OCI-LY1 (cell line): Measurements from ENCODE around the gene STK17B.
A peak's percentile ranks its signal among the peaks of the same experiment; 100 is the strongest.

ENCODE experiments used
- H2AFZ ChIP-seq: fragments of 200-600 bp; sonication (generic), shearing (Covaris generic); 2 replicates; pipeline ENCODE4 v1.6.0; 2014; ENCODE audit warnings: antibody characterized with exemption, mild to moderate bottlenecking, low read length
- H3F3A ChIP-seq: fragments of 200-600 bp; sonication (generic), shearing (Covaris generic); 2 replicates; pipeline ENCODE4 v1.6.0; 2014; ENCODE audit warnings: mild to moderate bottlenecking, antibody characterized with exemption, low read length, moderate library complexity; ENCODE audit not compliant: insufficient read depth
- H3K27ac ChIP-seq: fragments of 200-600 bp; sonication (generic); 2 replicates; pipeline ENCODE4 v1.5.1; 2014; ENCODE audit warnings: low read length, mixed run types, mild to moderate bottlenecking, low read depth; ENCODE audit not compliant: poor library complexity, severe bottlenecking
- H3K27me3 ChIP-seq: fragments of 200-600 bp; sonication (generic); 2 replicates; pipeline ENCODE4 v1.6.0; 2014; ENCODE audit warnings: antibody characterized with exemption, mild to moderate bottlenecking, low read length, moderate library complexity; ENCODE audit not compliant: insufficient read depth
- H3K36me3 ChIP-seq: fragments of 200-600 bp; sonication (generic); 2 replicates; pipeline ENCODE4 v1.6.1; 2014; ENCODE audit warnings: mild to moderate bottlenecking, antibody characterized with exemption, low read length, moderate library complexity, mixed read lengths; ENCODE audit not compliant: insufficient read depth
- H3K4me1 ChIP-seq: fragments of 200-600 bp; sonication (generic); 2 replicates; pipeline ENCODE4 v1.5.1; 2014; ENCODE audit warnings: mild to moderate bottlenecking, low read length, moderate library complexity; ENCODE audit not compliant: insufficient read depth, severe bottlenecking
- H3K4me2 ChIP-seq: fragments of 200-600 bp; sonication (generic), shearing (Covaris generic); 2 replicates; pipeline ENCODE4 v1.6.1; 2014; ENCODE audit warnings: low read length
- H3K4me3 ChIP-seq: fragments of 200-600 bp; sonication (generic); 2 replicates; pipeline ENCODE4 v1.5.1; 2014; ENCODE audit warnings: low read length, low read depth, mild to moderate bottlenecking, mixed read lengths; ENCODE audit not compliant: poor library complexity, severe bottlenecking
- H3K79me2 ChIP-seq: fragments of 200-600 bp; shearing (Covaris generic); 2 replicates; pipeline ENCODE4 v1.6.1; 2016; ENCODE audit warnings: mixed run types, low read length, mixed read lengths; ENCODE audit not compliant: insufficient read depth
- H3K9ac ChIP-seq: fragments of 200-600 bp; sonication (generic), shearing (Covaris generic); 2 replicates; pipeline ENCODE4 v1.6.1; 2014; ENCODE audit warnings: mild to moderate bottlenecking, low read length, mixed read lengths
- H3K9me2 ChIP-seq: fragments of 200-600 bp; sonication (generic), shearing (Covaris generic); 2 replicates; pipeline ENCODE4 v1.6.1; 2014; ENCODE audit warnings: low read depth, mild to moderate bottlenecking, low read length, mixed read lengths
- H3K9me3 ChIP-seq: fragments of 200-600 bp; shearing (Covaris generic); 2 replicates; pipeline ENCODE4 v1.6.1; 2014; ENCODE audit warnings: low read length, mixed read lengths
- H4K20me1 ChIP-seq: fragments of 200-600 bp; sonication (generic), shearing (Covaris generic); 2 replicates; pipeline ENCODE4 v1.6.0; 2016; ENCODE audit warnings: mild to moderate bottlenecking, low read length; ENCODE audit not compliant: insufficient read depth
- EZH2 ChIP-seq: fragments of 200-600 bp; sonication (generic), shearing (Covaris generic); IDR thresholded peaks from 2 replicates; pipeline ENCODE4 v1.8.0; 2017; ENCODE audit warnings: borderline replicate concordance, mixed run types, mild to moderate bottlenecking, antibody characterized with exemption, low read length, moderate library complexity, mixed read lengths
- TF ChIP-seq, protein P1 (sequence below): fragments of 200-600 bp; sonication (generic), shearing (Covaris generic); IDR thresholded peaks from 2 replicates; pipeline ENCODE4 v1.5.1; 2017; ENCODE audit warnings: mild to moderate bottlenecking, antibody characterized with exemption, low read length, moderate library complexity, mixed read lengths

The STK17B gene

GRCh38 chr2:196201229-196202009 is 30.0 kb upstream of the STK17B start:
- Histone ChIP-seq H3K4me2 (peak overlapping the region; percentile 16), H4K20me1 (no peaks in the 10 kb centered on the region), H3K9me2 (no peaks in the 10 kb centered on the region), H3K4me3 (no peak overlapping the region), H3K79me2 (no peaks in the 10 kb centered on the region), H2AFZ (peak overlapping the region; percentile 86), H3K9me3 (no peaks in the 10 kb centered on the region), H3K27me3 (no peaks in the 10 kb centered on the region), H3F3A (no peaks in the 10 kb centered on the region), H3K36me3 (no peaks in the 10 kb centered on the region), H3K9ac (no peak overlapping the region), H3K27ac (peak overlapping the region; percentile 27), H3K4me1 (peaks cover 30% of the 10 kb centered on the region)
- TF ChIP-seq, protein P1, sequence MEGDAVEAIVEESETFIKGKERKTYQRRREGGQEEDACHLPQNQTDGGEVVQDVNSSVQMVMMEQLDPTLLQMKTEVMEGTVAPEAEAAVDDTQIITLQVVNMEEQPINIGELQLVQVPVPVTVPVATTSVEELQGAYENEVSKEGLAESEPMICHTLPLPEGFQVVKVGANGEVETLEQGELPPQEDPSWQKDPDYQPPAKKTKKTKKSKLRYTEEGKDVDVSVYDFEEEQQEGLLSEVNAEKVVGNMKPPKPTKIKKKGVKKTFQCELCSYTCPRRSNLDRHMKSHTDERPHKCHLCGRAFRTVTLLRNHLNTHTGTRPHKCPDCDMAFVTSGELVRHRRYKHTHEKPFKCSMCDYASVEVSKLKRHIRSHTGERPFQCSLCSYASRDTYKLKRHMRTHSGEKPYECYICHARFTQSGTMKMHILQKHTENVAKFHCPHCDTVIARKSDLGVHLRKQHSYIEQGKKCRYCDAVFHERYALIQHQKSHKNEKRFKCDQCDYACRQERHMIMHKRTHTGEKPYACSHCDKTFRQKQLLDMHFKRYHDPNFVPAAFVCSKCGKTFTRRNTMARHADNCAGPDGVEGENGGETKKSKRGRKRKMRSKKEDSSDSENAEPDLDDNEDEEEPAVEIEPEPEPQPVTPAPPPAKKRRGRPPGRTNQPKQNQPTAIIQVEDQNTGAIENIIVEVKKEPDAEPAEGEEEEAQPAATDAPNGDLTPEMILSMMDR: no peak
- no peak for TF ChIP-seq EZH2

DNA sequence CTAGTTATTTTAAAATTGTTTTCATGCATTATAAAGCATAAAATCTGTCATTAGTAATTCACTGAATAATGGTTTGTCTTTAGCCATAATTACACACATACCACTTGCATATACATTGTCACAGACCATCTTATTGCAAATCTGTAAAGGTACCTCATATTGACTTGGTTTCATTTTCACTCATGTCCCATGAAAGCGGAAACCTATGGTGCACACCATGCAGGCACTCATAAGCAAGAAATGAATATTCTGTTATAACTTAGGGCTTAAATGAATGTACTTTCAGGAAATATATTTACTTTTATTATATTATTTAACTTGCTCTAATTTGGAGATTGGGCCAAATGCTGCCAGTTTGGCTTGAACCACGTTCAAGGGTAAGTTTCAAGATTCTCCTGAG is 29.2 kb upstream of the STK17B start:
- H3F3A ChIP-seq: no peaks in the 10 kb centered on the region
- no peaks in the 10 kb centered on the region for H3K9me2 ChIP-seq
- peak overlapping the region; percentile 86 for H2AFZ ChIP-seq
- H4K20me1 ChIP-seq: no peaks in the 10 kb centered on the region
- peaks cover 31% of the 10 kb centered on the region for H3K4me1 ChIP-seq
- no peak overlapping the region for H3K4me3 ChIP-seq
- H3K27ac ChIP-seq: peak overlapping the region; percentile 27
- H3K9ac ChIP-seq: no peak overlapping the region
- no peaks in the 10 kb centered on the region for H3K9me3 ChIP-seq
- H3K27me3 ChIP-seq: no peaks in the 10 kb centered on the region
- H3K79me2 ChIP-seq: no peaks in the 10 kb centered on the region
- TF ChIP-seq, protein P1: no peak
- no peak for TF ChIP-seq EZH2
- H3K36me3 ChIP-seq: no peaks in the 10 kb centered on the region
- H3K4me2 ChIP-seq: peak overlapping the region; percentile 16

GRCh38 chr2:196195758-196196157 is 24.4 kb upstream of the STK17B start:
- Histone ChIP-seq H3K4me2 (no peak overlapping the region), H2AFZ (no peak overlapping the region)

More at GRCh38 chr2:196195758-196196157, 24.4 kb upstream of the STK17B start:
- H3K9ac ChIP-seq: no peak overlapping the region
- no peaks in the 10 kb centered on the region for H3K9me2 ChIP-seq
- no peaks in the 10 kb centered on the region for H3K36me3 ChIP-seq
- no peak overlapping the region for H3K4me3 ChIP-seq
- H3K27me3 ChIP-seq: no peaks in the 10 kb centered on the region
- no peaks in the 10 kb centered on the region for H3F3A ChIP-seq
- no peaks in the 10 kb centered on the region for H3K9me3 ChIP-seq
- H3K27ac ChIP-seq: no peak overlapping the region
- H3K79me2 ChIP-seq: no peaks in the 10 kb centered on the region
- H3K4me1 ChIP-seq: peaks cover 23% of the 10 kb centered on the region
- H4K20me1 ChIP-seq: no peaks in the 10 kb centered on the region
- no peak for TF ChIP-seq EZH2
- TF ChIP-seq, protein P1: no peak
